Psoas muscle (tissue), 8 donors: Measurements from ENCODE around the gene RPN1. TPM values are rescaled to one million over a fixed set of nuclear protein-coding genes. Genes with fewer than 3 reads are reported as not detected.
A peak's percentile ranks its signal among the peaks of the same experiment; 100 is the strongest.

Experiments used
- ATAC-seq, 4 donors: fragments of 200-7000 bp; cut with Tn5 transposase; one replicate each; pipeline ENCODE4 v1.9.1; 2020; ENCODE audit warnings: moderate library complexity in 3 of 4, mild to moderate bottlenecking in 2 of 4
- DNase-seq, 2 donors: peaks; one replicate each; pipeline ENCODE4 v3.0.0-alpha.2; 2020
- H3K27ac ChIP-seq: fragments of 200-600 bp; one replicate; pipeline ENCODE4 v1.8.0; 2022
- H3K27me3 ChIP-seq, 3 donors: fragments of 200-600 bp in 1 of 3; one replicate each; pipeline versions ENCODE4 v1.6.1 to v1.8.0; 2013 to 2022; ENCODE audit warnings: low read length in 2 of 3, mild to moderate bottlenecking in 2 of 3, moderate library complexity in 1 of 3; ENCODE audit not compliant: insufficient read depth in 3 of 3
- H3K36me3 ChIP-seq, 2 donors: fragments of 200-600 bp in 1 of 2; one replicate each; pipeline versions ENCODE4 v1.6.1 to v1.8.0; 2013 to 2022; ENCODE audit warnings: low read depth in 1 of 2, mild to moderate bottlenecking in 1 of 2, moderate library complexity in 1 of 2; ENCODE audit not compliant: insufficient read depth in 1 of 2
- H3K4me1 ChIP-seq: fragments of 200-600 bp; one replicate; pipeline ENCODE4 v1.8.0; 2022
- H3K4me3 ChIP-seq: fragments of 200-600 bp; one replicate; pipeline ENCODE4 v1.8.0; 2022; ENCODE audit warnings: mild to moderate bottlenecking
- H3K9me3 ChIP-seq: fragments of 200-600 bp; one replicate; pipeline ENCODE4 v1.8.0; 2022
- WGBS, 3 donors: extraction: QIAGEN DNeasy Blood & Tissue Kit; methylation state at CpG; one replicate each; pipeline versions ENCODE4 v1.1.6 to v1.1.7; 2013; 5-methylcytosine and 5-hydroxymethylcytosine counted together
- intact Hi-C, 2 donors: fragments of 100-400 bp; cut with DNase I; formaldehyde crosslinking; loops; one replicate each; pipeline versions ENCODE4 v1.11.0 to v1.14.2; 2022
- polyA plus RNA-seq, 3 donors: library from polyadenylated mRNA; stranded (reverse); fragments of 200-250 nt; gene quantifications; one replicate each; pipeline ENCODE4 v1.2.3, GENCODE V29; 2013
- total RNA-seq, 4 donors: library from RNA; stranded (reverse); fragmentation: NEBNext Ultra II Directional in 2 of 4; extraction: Animal tissue kit (Norgen Biotek cat#: 25700) in 2 of 4; gene quantifications; one replicate each; pipeline versions ENCODE4 v1.2.1 to v1.2.4, GENCODE V29; 2021 to 2023
- TF ChIP-seq, protein P1 (sequence below): fragments of 200-600 bp; IDR thresholded peaks from one replicate; pipeline ENCODE4 v1.8.0; 2022; ENCODE audit warnings: antibody characterized with exemption
- donor health status: healthy with polysubstance abuse.
- donor health status: DM: no; HTN: no; CAD: no; lungs with moderate emphysema.
- donor health status: Bipolar disorder and iron deficiency.
- donor health status: healthy.
- donor health status: DM: yes; HTN: yes; CAD: no.
- donor health status: DM: no; HTN: no; CAD: no.
- donor health status: DM: no; HTN: no; CAD: no.
- donor health status: DM: yes; HTN: yes; CAD: no.

RPN1 gene
- total and polyA plus RNA-seq, 7 donors: 55.5 to 197 (median 110) TPM

DNA sequence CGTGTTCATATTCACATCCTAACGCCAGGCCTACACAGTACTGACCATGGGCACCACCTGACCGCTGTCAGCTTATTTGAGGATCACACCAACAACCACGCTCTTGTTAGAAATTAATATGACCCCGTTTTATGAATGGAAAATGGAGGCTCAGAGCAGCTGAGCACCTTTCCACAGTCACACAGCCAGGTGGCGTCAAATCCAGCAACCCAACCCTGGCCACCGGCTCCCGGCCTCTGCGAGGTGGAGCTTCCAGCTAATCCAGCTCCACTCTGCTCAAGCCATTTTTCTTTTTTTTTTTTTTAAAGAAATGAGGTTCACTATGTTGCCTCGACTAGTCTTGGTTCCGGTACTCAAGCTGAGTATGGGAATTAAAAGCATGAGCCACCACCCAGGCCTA lies 41.3 kb downstream of the RPN1 start:
- no peaks in the 10 kb centered on the region for H3K36me3 ChIP-seq
- DNase-seq: no peak
- no peaks in the 10 kb centered on the region for H3K4me1 ChIP-seq
- H3K9me3 ChIP-seq: no peaks in the 10 kb centered on the region
- no peak overlapping the region for H3K4me3 ChIP-seq
- no peak overlapping the region for H3K27ac ChIP-seq
- intact Hi-C loops: loop anchor here (2.0 to 10.0 kb wide), 5 partner anchors 182 to 534 kb away; no protein-coding TSS in a partner anchor
- WGBS, 3 donors: 81 to 87% (median 85%) methylated on average over 11 of the region's 11 CpGs
- no peak for ATAC-seq
- no peaks in the 10 kb centered on the region for H3K27me3 ChIP-seq
- TF ChIP-seq, protein P1, sequence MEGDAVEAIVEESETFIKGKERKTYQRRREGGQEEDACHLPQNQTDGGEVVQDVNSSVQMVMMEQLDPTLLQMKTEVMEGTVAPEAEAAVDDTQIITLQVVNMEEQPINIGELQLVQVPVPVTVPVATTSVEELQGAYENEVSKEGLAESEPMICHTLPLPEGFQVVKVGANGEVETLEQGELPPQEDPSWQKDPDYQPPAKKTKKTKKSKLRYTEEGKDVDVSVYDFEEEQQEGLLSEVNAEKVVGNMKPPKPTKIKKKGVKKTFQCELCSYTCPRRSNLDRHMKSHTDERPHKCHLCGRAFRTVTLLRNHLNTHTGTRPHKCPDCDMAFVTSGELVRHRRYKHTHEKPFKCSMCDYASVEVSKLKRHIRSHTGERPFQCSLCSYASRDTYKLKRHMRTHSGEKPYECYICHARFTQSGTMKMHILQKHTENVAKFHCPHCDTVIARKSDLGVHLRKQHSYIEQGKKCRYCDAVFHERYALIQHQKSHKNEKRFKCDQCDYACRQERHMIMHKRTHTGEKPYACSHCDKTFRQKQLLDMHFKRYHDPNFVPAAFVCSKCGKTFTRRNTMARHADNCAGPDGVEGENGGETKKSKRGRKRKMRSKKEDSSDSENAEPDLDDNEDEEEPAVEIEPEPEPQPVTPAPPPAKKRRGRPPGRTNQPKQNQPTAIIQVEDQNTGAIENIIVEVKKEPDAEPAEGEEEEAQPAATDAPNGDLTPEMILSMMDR: no peak

DNA sequence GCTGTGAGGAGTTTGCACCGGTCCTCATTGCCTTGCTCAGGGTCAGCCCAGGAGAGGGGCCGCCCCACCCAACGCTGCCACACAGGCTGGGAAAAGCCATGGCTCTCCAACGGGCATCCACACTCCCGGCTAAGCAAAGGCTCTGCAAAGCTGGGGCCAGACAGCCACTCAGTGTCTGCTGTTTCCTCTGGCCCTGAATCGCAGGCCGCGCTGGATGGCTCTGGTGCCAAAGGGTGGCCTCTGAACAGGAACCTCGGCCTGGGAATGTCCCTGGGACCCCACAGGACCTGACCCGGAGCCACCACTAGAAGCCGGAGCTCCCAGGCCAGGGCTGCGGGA lies 42.9 kb downstream of the RPN1 start:
- H3K36me3 ChIP-seq: no peaks in the 10 kb centered on the region
- WGBS, 3 donors: 29 to 36% (median 31%) methylated on average over 12 of the region's 12 CpGs
- no peaks in the 10 kb centered on the region for H3K4me1 ChIP-seq
- TF ChIP-seq, protein P1: no peak
- peak overlapping the region; percentile 76 for H3K27ac ChIP-seq
- no peak for DNase-seq
- H3K27me3 ChIP-seq: no peaks in the 10 kb centered on the region
- intact Hi-C loops: loop anchor here (2.0 to 10.0 kb wide), 5 partner anchors 180 to 533 kb away; no protein-coding TSS in a partner anchor
- ATAC-seq: peak in 2 of 4 donors; percentile 49 to 52
- H3K4me3 ChIP-seq: peak overlapping the region; percentile 82
- no peaks in the 10 kb centered on the region for H3K9me3 ChIP-seq

DNA sequence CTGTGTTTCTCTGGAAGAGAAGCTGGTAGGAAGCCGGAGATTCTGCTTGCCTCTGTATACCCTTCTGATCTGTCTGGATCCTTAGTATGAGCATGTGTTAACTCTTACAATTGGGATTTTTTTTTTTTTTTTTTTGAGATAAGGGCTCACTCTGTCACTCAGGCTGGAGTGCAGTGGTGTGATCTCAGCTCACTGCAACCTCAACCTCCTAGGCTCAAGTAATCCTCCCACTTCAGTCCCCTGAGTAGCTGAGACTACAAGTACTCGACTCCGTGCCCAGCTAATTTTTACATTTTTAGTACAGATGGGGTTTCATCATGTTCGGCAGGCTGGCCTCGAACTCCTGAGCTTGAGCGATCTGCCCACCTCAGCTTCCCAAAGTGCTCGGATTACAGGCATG lies 44.5 kb downstream of the RPN1 start:
- ATAC-seq (no peak), DNase-seq (no peak)
- no peak overlapping the region for H3K4me3 ChIP-seq
- intact Hi-C loops: loop anchor here (5.0 to 10.0 kb wide), 4 partner anchors 179 to 531 kb away; no protein-coding TSS in a partner anchor
- WGBS, 3 donors: 88 to 93% (median 92%) methylated on average over 7 of the region's 7 CpGs
- no peaks in the 10 kb centered on the region for H3K9me3 ChIP-seq
- no peaks in the 10 kb centered on the region for H3K36me3 ChIP-seq
- H3K27ac ChIP-seq: no peak overlapping the region
- no peaks in the 10 kb centered on the region for H3K27me3 ChIP-seq
- H3K4me1 ChIP-seq: no peaks in the 10 kb centered on the region
- TF ChIP-seq, protein P1: no peak

DNA sequence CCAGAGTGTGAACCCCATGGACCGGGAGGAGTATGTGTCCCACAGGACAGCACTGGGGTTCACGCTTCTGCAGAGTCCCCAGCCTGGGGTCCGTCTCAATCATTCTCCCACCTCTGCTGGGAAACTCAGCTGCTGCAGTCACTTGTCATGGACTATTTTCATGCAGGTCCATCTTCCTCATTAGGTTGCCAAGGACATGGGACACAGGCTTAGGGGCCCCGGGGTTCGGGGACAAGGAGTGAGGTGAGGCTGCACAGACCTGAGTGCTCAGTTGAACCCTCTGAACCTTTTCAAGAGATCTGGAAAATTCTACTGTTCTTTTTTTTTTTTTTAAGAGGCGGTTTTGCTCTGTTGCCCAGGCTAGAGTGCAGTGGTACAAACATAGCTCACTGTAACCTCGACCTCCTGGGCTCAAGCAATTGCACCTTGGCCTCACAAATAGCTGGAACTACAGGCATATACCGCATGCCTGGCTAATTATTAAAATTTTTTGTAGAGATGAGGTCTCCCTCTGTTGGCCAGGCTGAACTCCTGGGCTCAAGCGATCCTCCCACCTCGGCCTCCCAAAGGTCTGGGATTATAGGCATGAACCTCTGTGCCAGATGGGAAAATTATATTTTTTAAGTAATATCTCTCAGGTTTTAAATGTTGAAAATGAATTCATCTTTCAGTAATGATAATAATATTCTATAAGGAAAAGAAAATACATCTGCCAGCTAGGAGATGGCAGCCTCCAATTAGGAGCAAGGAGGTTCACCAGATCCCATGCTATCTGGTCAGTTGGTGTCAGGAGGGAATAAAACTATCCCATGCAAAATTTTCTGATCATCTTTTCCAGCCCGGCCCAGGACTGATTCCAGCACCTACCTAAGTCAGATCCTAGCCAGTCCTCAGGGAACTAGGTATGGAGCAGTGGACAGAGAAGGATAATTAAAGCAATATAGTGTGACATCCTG lies 45.2 kb downstream of the RPN1 start:
- DNase-seq: no peak
- intact Hi-C loops: loop anchor here (5.0 to 10.0 kb wide), 4 partner anchors 178 to 531 kb away; no protein-coding TSS in a partner anchor
- H3K27ac ChIP-seq: no peak overlapping the region
- no peaks in the 10 kb centered on the region for H3K9me3 ChIP-seq
- ATAC-seq: no peak
- TF ChIP-seq, protein P1: no peak
- WGBS, 3 donors: 79 to 83% (median 83%) methylated on average over 11 of the region's 11 CpGs
- H3K27me3 ChIP-seq: no peaks in the 10 kb centered on the region
- no peak overlapping the region for H3K4me3 ChIP-seq
- H3K36me3 ChIP-seq: no peaks in the 10 kb centered on the region
- no peaks in the 10 kb centered on the region for H3K4me1 ChIP-seq
